Transverse colon (tissue), 3 donors: ENCODE results near the gene RXFP2.

Experiments
- CTCF ChIP-seq, 5 experiments: fragments of 200-600 bp in 3 of 5; fragments of 450-650 bp in 2 of 5; sonication (generic) in 3 of 5; IDR thresholded peaks; 1 replicate in 2 of 5; 2 replicates in 3 of 5; pipeline ENCODE4 v1.5.1; 2016 to 2017; ENCODE audit warnings: antibody characterized with exemption in 5 of 5, inconsistent platforms in 3 of 5, mild to moderate bottlenecking in 2 of 5, moderate library complexity in 1 of 5
- EP300 ChIP-seq: sonication (generic); formaldehyde crosslinking; IDR thresholded peaks from one replicate; pipeline ENCODE4 v1.6.1; 2017; ENCODE audit warnings: antibody characterized with exemption, low read depth

GRCh38 chr13:31850041-31850555 lies 110.8 kb downstream of the RXFP2 start:
- TF ChIP-seq CTCF (IDR thresholded peaks at IDR 0.05): no peak
- no peak for TF ChIP-seq EP300
